Stomach (tissue), 4 donors: Measurements from ENCODE around the gene CLOCK.

ENCODE experiments used
- CTCF ChIP-seq, 7 experiments: fragments of 450-650 bp in 4 of 7; fragments of 200-600 bp in 3 of 7; sonication (generic) in 3 of 7; IDR thresholded peaks; one replicate each; pipeline ENCODE4 v1.5.1; 2016 to 2019; ENCODE audit warnings: antibody characterized with exemption in 7 of 7, control low read depth in 2 of 7, mild to moderate bottlenecking in 1 of 7
- EP300 ChIP-seq: sonication (generic); formaldehyde crosslinking; IDR thresholded peaks from one replicate; pipeline ENCODE4 v1.6.1; 2017; ENCODE audit warnings: antibody characterized with exemption

- TF ChIP-seq CTCF (IDR thresholded peaks at IDR 0.05) (no peak), EP300 (no peak)
These were observed 28.8 kb upstream of the CLOCK start for GRCh38 chr4:55575513-55575912.
